RWPE1 (cell line): ENCODE measurements around the gene COL15A1.

Experiments used
- CTCF ChIA-PET: fragments of 350-600 bp; sonication (Branson Sonifier 250); formaldehyde crosslinking; extraction: SDS; loops from one replicate; lab custom pipeline; 2021; lab: Yijun Ruan, JAX
- POLR2A ChIA-PET: fragments of 400-600 bp; formaldehyde crosslinking; extraction: SDS; loops from one replicate; lab custom pipeline; 2020; ENCODE audit warnings: antibody characterized with exemption; ENCODE audit not compliant: low non-redundant PET; lab: Yijun Ruan, JAX
- DNase-seq: peaks from one replicate; pipeline ENCODE4 v3.0.0; 2012; ENCODE audit warnings: low spot score
- H3K27ac ChIP-seq: fragments of 450-650 bp; 2 replicates; pipeline ENCODE4 v1.5.1; 2017
- TF ChIP-seq, protein P1 (sequence below): fragments of 450-650 bp; conservative IDR thresholded peaks from 2 replicates; pipeline ENCODE4 v1.5.1; 2017; ENCODE audit warnings: low read depth, mild to moderate bottlenecking

Gene COL15A1

DNA sequence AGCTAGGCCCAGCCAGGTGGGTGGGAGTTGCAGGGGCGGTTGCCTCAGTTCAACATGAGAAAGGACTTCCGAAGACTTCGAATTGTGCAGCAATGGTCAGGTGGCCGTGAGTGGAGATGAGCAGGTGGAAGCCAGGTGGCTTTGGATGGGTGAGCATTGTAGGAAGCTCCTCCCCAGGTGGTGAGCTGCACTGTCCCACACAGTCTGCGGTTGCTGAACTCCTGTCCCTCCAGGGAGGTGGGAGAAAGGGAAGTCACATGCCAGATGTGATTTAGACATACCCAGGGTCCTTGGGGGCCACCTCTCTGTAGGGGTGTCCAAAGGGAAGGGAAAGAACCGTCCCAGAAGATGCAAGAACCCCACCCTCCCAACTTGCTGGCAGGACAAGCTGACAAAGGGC lies 30.4 kb downstream of the COL15A1 start:
- DNase-seq = no peak
- CTCF ChIA-PET = interaction anchor here (0.6 to 2.7 kb wide), 7 partner anchors 11 to 224 kb away, joined by 3 to 13 read pairs (median 3); no protein-coding TSS in a partner anchor
- TF ChIP-seq, protein P1, sequence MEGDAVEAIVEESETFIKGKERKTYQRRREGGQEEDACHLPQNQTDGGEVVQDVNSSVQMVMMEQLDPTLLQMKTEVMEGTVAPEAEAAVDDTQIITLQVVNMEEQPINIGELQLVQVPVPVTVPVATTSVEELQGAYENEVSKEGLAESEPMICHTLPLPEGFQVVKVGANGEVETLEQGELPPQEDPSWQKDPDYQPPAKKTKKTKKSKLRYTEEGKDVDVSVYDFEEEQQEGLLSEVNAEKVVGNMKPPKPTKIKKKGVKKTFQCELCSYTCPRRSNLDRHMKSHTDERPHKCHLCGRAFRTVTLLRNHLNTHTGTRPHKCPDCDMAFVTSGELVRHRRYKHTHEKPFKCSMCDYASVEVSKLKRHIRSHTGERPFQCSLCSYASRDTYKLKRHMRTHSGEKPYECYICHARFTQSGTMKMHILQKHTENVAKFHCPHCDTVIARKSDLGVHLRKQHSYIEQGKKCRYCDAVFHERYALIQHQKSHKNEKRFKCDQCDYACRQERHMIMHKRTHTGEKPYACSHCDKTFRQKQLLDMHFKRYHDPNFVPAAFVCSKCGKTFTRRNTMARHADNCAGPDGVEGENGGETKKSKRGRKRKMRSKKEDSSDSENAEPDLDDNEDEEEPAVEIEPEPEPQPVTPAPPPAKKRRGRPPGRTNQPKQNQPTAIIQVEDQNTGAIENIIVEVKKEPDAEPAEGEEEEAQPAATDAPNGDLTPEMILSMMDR = no peak
- POLR2A ChIA-PET = no interaction called here
- no peak overlapping the region for H3K27ac ChIP-seq

GRCh38 chr9:98974554-98974953 lies 30.8 kb downstream of the COL15A1 start:
- no peak for DNase-seq
- TF ChIP-seq, protein P1 = no peak
- CTCF ChIA-PET = interaction anchor here (0.6 to 2.7 kb wide), 11 partner anchors 11 to 223 kb away, joined by 3 to 13 read pairs (median 4); no protein-coding TSS in a partner anchor
- POLR2A ChIA-PET = no interaction called here
- no peak overlapping the region for H3K27ac ChIP-seq

GRCh38 chr9:98974994-98975712 lies 31.4 kb downstream of the COL15A1 start:
- DNase-seq = peak; percentile 92
- H3K27ac ChIP-seq = no peak overlapping the region
- POLR2A ChIA-PET = no interaction called here
- CTCF ChIA-PET = interaction anchor here (0.6 to 2.7 kb wide), 18 partner anchors 9 to 223 kb away, joined by 3 to 13 read pairs (median 4); no protein-coding TSS in a partner anchor
- TF ChIP-seq, protein P1 = peak; percentile 97

DNA sequence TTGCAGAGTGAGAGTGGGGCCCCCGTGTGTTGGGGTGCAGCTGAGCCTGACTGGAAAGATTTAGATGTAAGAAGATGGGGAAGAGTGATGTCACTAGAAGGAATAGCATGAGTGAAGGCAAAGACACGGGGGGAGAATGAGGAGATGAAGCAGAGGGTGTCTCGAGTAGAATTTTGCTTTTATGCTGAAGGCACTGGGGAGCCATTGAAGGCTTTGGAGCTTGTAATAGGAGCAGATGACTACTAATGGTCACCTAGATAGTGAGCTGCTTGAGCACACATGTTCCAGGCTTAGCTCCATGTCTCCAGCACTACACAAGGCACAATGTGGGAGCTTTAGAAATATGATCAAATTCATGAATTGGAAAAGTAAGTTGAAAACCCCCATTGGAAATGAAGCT lies 32.1 kb downstream of the COL15A1 start:
- POLR2A ChIA-PET = no interaction called here
- TF ChIP-seq, protein P1 = no peak
- DNase-seq = no peak
- H3K27ac ChIP-seq = no peak overlapping the region
- CTCF ChIA-PET = interaction anchor here (1.1 to 2.7 kb wide), 5 partner anchors 17 to 165 kb away, joined by 3 to 13 read pairs (median 6); no protein-coding TSS in a partner anchor

- DNase-seq = no peak
- H3K27ac ChIP-seq = no peak overlapping the region
- TF ChIP-seq, protein P1 = no peak
- POLR2A ChIA-PET = no interaction called here
- CTCF ChIA-PET = interaction anchor here (0.7 kb wide), 1 partner anchor 845 kb away, joined by 4 read pairs; no protein-coding TSS in a partner anchor
Measured at GRCh38 chr9:98977246-98977714, 33.6 kb downstream of the COL15A1 start.

- CTCF ChIA-PET = interaction anchor here (0.7 to 1.0 kb wide), 2 partner anchors 130 to 845 kb away, joined by 4 read pairs; no protein-coding TSS in a partner anchor
- POLR2A ChIA-PET = no interaction called here
- DNase-seq = no peak
Measured at GRCh38 chr9:98977813-98978212, 34.1 kb downstream of the COL15A1 start.

More at GRCh38 chr9:98977813-98978212, 34.1 kb downstream of the COL15A1 start:
- TF ChIP-seq, protein P1 = no peak
- H3K27ac ChIP-seq = no peak overlapping the region
